Right ventricle myocardium inferior (tissue), 1 donor: ENCODE data around the gene MAGEB18. TPM values are rescaled to one million over a fixed set of nuclear protein-coding genes. Genes with fewer than 3 reads are reported as not detected.

Experiments
- ATAC-seq: fragments of 200-7000 bp; cut with Tn5 transposase; one replicate; pipeline ENCODE4 v1.9.1; 2020; ENCODE audit warnings: mild to moderate bottlenecking, moderate library complexity
- DNase-seq: peaks from one replicate; pipeline ENCODE4 v3.0.0; 2021; ENCODE audit errors: missing footprints
- intact Hi-C: fragments of 100-400 bp; cut with DNase I; formaldehyde crosslinking; loops from one replicate; pipeline ENCODE4 v1.11.0; 2022
- long read RNA-seq: library from polyadenylated mRNA; unstranded; transcript quantifications from one replicate; pipeline ENCODE4 v2.0.0, GENCODE V29; 2021
- total RNA-seq: library from RNA; stranded (reverse); fragmentation: NEBNext Ultra II Directional; extraction: Animal tissue kit (Norgen Biotek cat#: 25700); gene quantifications from one replicate; pipeline ENCODE4 v1.2.1, GENCODE V29; 2021
- donor health status: DM: no; HTN: yes; CAD: no; lungs with severe emphysema.

Gene MAGEB18
- total RNA-seq, result not detected
- long read RNA-seq, result 0 reads

GRCh38 chrX:26138274-26138673, at the start of gene MAGEB18:
TSS of gene MAGEB18 (plus strand) at chrX:26138343. CDS start at chrX:26138986, 643 bp downstream.
- intact Hi-C loops, result no loop called here
- DNase-seq (no peak), ATAC-seq (no peak)

DNA sequence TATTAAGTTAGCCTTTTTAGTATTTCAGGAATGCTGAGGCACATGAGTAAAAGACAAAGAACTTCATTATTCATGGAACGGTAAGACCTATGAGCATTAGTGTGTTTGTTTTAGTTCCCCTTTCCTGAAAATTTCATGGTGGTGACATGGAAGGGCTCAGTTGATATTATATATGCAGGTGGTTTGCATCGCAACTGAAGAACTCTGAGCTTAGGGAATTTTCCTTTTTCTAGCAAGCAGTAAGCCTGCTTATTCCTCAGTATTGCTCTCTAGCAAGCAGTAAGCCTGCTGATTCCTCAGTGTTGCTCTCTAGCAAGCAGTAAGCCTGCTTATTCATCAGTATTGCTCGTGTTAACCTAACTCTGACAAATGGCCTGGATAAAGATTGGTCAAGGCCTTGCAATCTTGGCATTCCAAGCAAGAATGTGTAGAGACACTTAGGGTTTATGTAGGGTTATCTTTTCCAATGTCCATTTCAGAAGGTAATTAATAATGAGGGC, 37.7 kb upstream of the MAGEB18 start:
- DNase-seq (no peak), ATAC-seq (no peak)
- intact Hi-C loops, result no loop called here

GRCh38 chrX:26109142-26109541, 29.0 kb upstream of the MAGEB18 start:
- DNase-seq, result no peak
- no peak for ATAC-seq
- intact Hi-C loops, result no loop called here

GRCh38 chrX:26146024-26146423, 7.9 kb downstream of the MAGEB18 start:
- no peak for DNase-seq
- ATAC-seq, result no peak
- intact Hi-C loops, result no loop called here

DNA sequence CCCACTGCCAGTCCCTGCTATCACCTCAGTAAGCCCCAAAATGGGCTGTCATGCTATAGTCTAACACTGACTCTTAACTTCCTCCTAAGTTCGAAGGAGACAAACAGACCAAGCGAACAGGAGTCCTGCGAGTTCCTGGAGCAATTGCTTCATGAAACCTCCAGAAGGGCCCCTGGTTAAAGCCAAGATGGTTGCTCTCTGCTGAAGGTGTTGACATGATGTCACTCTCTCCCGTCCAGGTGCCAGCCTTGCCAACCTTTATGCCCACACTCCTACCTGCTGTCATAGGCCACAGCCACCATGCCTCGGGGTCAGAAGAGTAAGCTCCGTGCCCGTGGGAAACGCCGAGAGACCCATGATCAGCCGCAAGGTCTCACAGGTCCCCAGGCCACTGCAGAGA, 22.2 kb downstream of the MAGEB18 start, which contains the start of gene MAGEB6B:
Gene MAGEB6B (plus strand): TSS at position 301 of the 400 bp plus-strand sequence. CDS start 0 bp downstream, at position 301.
- DNase-seq (no peak), ATAC-seq (no peak)
- intact Hi-C loops, result no loop called here

Other genes with a start within 250 kb of the MAGEB18 start
- gene MAGEB6B, start 22.3 kb downstream of the MAGEB18 start, total RNA-seq, result not detected
- gene MAGEB6, start 54.1 kb downstream of the MAGEB18 start, total RNA-seq, result not detected
- gene MAGEB5, start 77.8 kb downstream of the MAGEB18 start, total RNA-seq, result not detected